GM06990 (cell line): Measurements from ENCODE around the gene PALD1.

Source experiments
- DNase-seq: peaks from one replicate; pipeline ENCODE4 v3.0.0-alpha.2; 2011; ENCODE audit not compliant: insufficient read length; ENCODE audit errors: extremely low read depth
- H3K27me3 ChIP-seq: replicated peaks from 2 replicates; pipeline ENCODE4 v1.6.0; 2011; ENCODE audit warnings: low read length; ENCODE audit not compliant: control insufficient read depth, insufficient read depth
- H3K36me3 ChIP-seq: 2 replicates; pipeline ENCODE4 v1.5.1; 2011; ENCODE audit warnings: low read length; ENCODE audit not compliant: control insufficient read depth, insufficient read depth
- H3K4me3 ChIP-seq: replicated peaks from 2 replicates; pipeline ENCODE4 v1.5.1; 2011; ENCODE audit warnings: low read depth, mild to moderate bottlenecking, control low read depth, low read length
- TF ChIP-seq, protein P1 (sequence below): IDR thresholded peaks from 2 replicates; pipeline ENCODE4 v1.5.1; 2011; ENCODE audit warnings: low read length, control low read depth, mild to moderate bottlenecking, inconsistent platforms; ENCODE audit not compliant: insufficient read depth, poor library complexity, severe bottlenecking

Gene PALD1

GRCh38 chr10:70594161-70594560 lies 115.6 kb downstream of the PALD1 start:
- TF ChIP-seq, protein P1, sequence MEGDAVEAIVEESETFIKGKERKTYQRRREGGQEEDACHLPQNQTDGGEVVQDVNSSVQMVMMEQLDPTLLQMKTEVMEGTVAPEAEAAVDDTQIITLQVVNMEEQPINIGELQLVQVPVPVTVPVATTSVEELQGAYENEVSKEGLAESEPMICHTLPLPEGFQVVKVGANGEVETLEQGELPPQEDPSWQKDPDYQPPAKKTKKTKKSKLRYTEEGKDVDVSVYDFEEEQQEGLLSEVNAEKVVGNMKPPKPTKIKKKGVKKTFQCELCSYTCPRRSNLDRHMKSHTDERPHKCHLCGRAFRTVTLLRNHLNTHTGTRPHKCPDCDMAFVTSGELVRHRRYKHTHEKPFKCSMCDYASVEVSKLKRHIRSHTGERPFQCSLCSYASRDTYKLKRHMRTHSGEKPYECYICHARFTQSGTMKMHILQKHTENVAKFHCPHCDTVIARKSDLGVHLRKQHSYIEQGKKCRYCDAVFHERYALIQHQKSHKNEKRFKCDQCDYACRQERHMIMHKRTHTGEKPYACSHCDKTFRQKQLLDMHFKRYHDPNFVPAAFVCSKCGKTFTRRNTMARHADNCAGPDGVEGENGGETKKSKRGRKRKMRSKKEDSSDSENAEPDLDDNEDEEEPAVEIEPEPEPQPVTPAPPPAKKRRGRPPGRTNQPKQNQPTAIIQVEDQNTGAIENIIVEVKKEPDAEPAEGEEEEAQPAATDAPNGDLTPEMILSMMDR, result no peak
- Histone ChIP-seq H3K27me3 (no peaks in the 10 kb centered on the region), H3K4me3 (no peak overlapping the region), H3K36me3 (no peaks in the 10 kb centered on the region; the same call in 1 of the 2 replicates)
- DNase-seq, result no peak

- TF ChIP-seq, protein P1, result no peak
- no peaks in the 10 kb centered on the region for H3K27me3 ChIP-seq
These were observed 117.0 kb downstream of the PALD1 start for GRCh38 chr10:70595566-70596016.

GRCh38 chr10:70596110-70596798 lies 117.7 kb downstream of the PALD1 start:
- Histone ChIP-seq H3K4me3 (no peak overlapping the region), H3K27me3 (no peaks in the 10 kb centered on the region), H3K36me3 (no peaks in the 10 kb centered on the region; the same call in 1 of the 2 replicates)
- no peak for DNase-seq
- TF ChIP-seq, protein P1, result no peak

More at GRCh38 chr10:70595566-70596016, 117.0 kb downstream of the PALD1 start:
- Histone ChIP-seq H3K4me3 (no peak overlapping the region), H3K36me3 (no peaks in the 10 kb centered on the region; the same call in 1 of the 2 replicates)
- DNase-seq, result no peak

- DNase-seq, result no peak
These were observed 118.6 kb downstream of the PALD1 start for GRCh38 chr10:70596860-70597809.

More at GRCh38 chr10:70596860-70597809, 118.6 kb downstream of the PALD1 start:
- H3K4me3 ChIP-seq, result no peak overlapping the region
- no peaks in the 10 kb centered on the region; the same call in 1 of the 2 replicates for H3K36me3 ChIP-seq
- no peaks in the 10 kb centered on the region for H3K27me3 ChIP-seq
- TF ChIP-seq, protein P1, result no peak
